ENCODE measurements around the gene MYOG.

Gene MYOG

GRCh38 chr1:203045336-203045735 lies 40.5 kb downstream of the MYOG start:
- Mint-ChIP-seq H3K9me3 (no peaks in the 10 kb centered on the region), H3K36me3 (ENCODE audit: low read depth) (peaks cover 7% of the 10 kb centered on the region), H3K27me3 (ENCODE audit: low read depth) (no peaks in the 10 kb centered on the region), H3K4me3 (no peak overlapping the region), H3K27ac (no peak overlapping the region), H3K4me1 (ENCODE audit: low read depth) (no peaks in the 10 kb centered on the region)

DNA sequence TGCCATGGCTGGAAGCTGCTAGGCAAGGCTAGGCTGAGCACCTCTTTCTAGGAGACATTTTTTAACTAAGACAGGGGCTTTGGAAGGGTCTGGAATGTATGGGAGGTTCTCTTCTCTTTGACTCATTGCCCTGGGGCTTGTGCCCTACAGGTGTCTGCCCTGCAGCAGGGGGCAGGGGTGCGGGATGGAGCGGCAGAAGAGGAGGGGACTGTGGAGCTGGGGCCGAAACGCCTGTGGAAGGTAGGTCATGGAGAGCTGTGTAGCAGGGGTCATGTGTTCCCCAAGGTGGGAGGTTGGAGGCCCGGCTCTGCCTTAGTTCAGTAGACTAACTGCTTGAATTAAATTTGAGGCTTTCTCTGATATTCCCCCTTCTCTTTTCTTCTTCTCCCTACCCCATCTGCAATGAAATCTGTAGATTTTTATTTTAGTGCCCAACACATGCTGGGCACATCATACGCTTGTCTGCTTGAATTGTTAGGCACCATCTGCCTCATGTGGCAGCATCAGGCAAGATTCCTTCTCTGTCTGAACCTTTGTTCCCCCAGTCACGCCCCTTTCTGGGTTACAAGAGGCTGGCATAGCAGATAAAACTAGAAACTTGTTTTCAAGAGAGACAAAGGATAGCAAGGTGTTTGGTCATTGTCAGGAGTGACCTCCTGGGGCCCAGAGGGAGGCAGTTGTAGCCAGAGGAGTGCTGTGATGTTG lies 41.1 kb downstream of the MYOG start:
- no peaks in the 10 kb centered on the region for H3K27me3 Mint-ChIP-seq (ENCODE audit: low read depth)
- no peak overlapping the region for H3K27ac Mint-ChIP-seq
- peaks cover 7% of the 10 kb centered on the region for H3K36me3 Mint-ChIP-seq (ENCODE audit: low read depth)
- no peak overlapping the region for H3K4me3 Mint-ChIP-seq
- no peaks in the 10 kb centered on the region for H3K9me3 Mint-ChIP-seq
- H3K4me1 Mint-ChIP-seq (ENCODE audit: low read depth): no peaks in the 10 kb centered on the region

GRCh38 chr1:203043830-203044545 lies 41.8 kb downstream of the MYOG start:
- H3K9me3 Mint-ChIP-seq: no peaks in the 10 kb centered on the region
- no peak overlapping the region for H3K4me3 Mint-ChIP-seq
- H3K27ac Mint-ChIP-seq: no peak overlapping the region
- H3K4me1 Mint-ChIP-seq (ENCODE audit: low read depth): peaks cover 1% of the 10 kb centered on the region
- H3K27me3 Mint-ChIP-seq (ENCODE audit: low read depth): no peaks in the 10 kb centered on the region
- peaks cover 7% of the 10 kb centered on the region for H3K36me3 Mint-ChIP-seq (ENCODE audit: low read depth)

DNA sequence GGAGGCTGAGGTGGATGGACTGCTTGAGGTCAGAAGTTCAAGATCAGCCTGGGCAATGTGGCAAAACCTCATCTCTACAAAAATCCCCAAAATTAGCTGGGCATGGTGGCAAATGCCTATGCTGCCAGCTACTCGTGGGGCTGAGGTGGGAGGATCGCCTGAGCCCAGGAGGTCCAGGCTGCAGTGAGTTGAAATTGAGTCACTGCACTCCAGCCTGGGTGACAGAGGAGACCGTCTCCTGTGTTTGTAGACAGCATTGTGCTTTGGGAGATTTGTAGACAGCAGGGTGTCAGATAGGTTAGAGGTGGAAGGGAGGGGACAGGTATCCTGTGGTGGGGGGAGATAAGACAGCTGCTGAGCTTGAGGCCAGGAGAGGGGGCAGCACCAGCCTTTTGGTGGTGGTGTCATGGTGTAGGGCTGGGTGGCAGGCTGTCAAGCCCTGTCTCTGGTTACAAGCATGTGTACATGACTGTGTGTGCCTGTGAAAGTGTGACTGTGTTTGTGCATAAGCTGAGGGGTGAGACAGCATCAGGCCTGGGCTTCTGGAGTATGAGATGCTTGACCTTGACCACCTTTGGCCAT lies 44.4 kb downstream of the MYOG start:
- Mint-ChIP-seq H3K27me3 (ENCODE audit: low read depth) (no peaks in the 10 kb centered on the region), H3K9me3 (no peaks in the 10 kb centered on the region), H3K36me3 (ENCODE audit: low read depth) (peaks cover 5% of the 10 kb centered on the region), H3K4me3 (no peak overlapping the region), H3K27ac (no peak overlapping the region), H3K4me1 (ENCODE audit: low read depth) (peaks cover 6% of the 10 kb centered on the region)

GRCh38 chr1:203040513-203041275 lies 45.1 kb downstream of the MYOG start:
- H3K36me3 Mint-ChIP-seq (ENCODE audit: low read depth): peaks cover 5% of the 10 kb centered on the region

DNA sequence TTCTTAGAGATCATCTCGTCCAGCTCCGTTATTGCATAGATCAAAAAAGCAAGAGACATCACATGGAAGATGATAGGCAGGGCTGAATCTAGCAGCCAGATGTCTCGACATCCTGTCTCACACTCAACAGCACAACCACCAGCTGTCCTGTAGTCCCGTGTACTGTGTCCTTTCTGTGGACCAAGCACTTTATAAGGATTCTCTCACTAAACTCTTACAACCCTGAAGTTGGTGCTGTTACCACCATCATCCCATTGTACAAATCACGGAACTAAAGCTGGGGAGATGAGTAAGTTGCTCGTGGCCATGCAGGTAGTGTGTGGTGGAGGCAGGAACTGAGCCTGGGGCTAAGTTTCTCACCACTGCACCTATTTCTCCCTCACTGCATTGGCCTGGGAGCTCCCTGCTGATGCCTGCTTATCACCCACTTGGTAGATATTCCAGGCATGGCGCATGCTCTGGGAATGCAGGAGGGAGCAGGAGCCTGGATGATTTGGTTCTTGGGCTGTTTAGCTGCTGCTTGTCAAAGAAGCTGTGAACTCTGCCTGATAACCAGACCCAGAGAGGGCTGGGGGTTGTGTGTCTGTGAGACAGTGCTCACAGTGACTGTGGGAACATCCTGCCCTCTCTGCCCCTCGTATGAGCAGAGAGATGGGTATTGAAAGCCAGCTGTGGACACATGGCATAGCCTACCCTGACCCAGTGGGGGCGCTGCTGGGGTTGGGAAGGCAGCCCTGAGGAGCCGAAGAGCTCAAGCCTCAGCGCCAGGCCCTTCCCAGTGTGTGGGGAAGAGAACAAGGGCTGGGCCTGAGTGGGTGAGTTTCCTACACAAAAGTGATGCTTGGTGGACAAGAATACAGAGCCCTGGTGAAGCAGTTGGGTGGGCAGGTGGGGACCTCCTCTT lies 46.0 kb downstream of the MYOG start:
- Mint-ChIP-seq H3K27ac (no peak overlapping the region), H3K9me3 (no peaks in the 10 kb centered on the region), H3K4me3 (no peak overlapping the region), H3K4me1 (ENCODE audit: low read depth) (peaks cover 6% of the 10 kb centered on the region), H3K27me3 (ENCODE audit: low read depth) (no peaks in the 10 kb centered on the region), H3K36me3 (ENCODE audit: low read depth) (peaks cover 3% of the 10 kb centered on the region)

More at GRCh38 chr1:203040513-203041275, 45.1 kb downstream of the MYOG start:
- Mint-ChIP-seq H3K4me3 (no peak overlapping the region), H3K27ac (no peak overlapping the region), H3K9me3 (no peaks in the 10 kb centered on the region), H3K27me3 (ENCODE audit: low read depth) (no peaks in the 10 kb centered on the region), H3K4me1 (ENCODE audit: low read depth) (peaks cover 6% of the 10 kb centered on the region)

GRCh38 chr1:203038891-203039608 lies 46.8 kb downstream of the MYOG start:
- no peaks in the 10 kb centered on the region for H3K9me3 Mint-ChIP-seq
- peaks cover 7% of the 10 kb centered on the region for H3K4me1 Mint-ChIP-seq (ENCODE audit: low read depth)
- no peaks in the 10 kb centered on the region for H3K27me3 Mint-ChIP-seq (ENCODE audit: low read depth)
- no peak overlapping the region for H3K27ac Mint-ChIP-seq
- H3K36me3 Mint-ChIP-seq (ENCODE audit: low read depth): peaks cover 2% of the 10 kb centered on the region
- no peak overlapping the region for H3K4me3 Mint-ChIP-seq

- no peak overlapping the region for H3K4me3 Mint-ChIP-seq
- peaks cover 2% of the 10 kb centered on the region for H3K36me3 Mint-ChIP-seq (ENCODE audit: low read depth)
- no peak overlapping the region for H3K27ac Mint-ChIP-seq
- no peaks in the 10 kb centered on the region for H3K9me3 Mint-ChIP-seq
- peaks cover 10% of the 10 kb centered on the region for H3K4me1 Mint-ChIP-seq (ENCODE audit: low read depth)
- no peaks in the 10 kb centered on the region for H3K27me3 Mint-ChIP-seq (ENCODE audit: low read depth)
Observed at GRCh38 chr1:203038217-203038741, 47.5 kb downstream of the MYOG start.

GRCh38 chr1:203037509-203038190 lies 48.2 kb downstream of the MYOG start:
- Mint-ChIP-seq H3K36me3 (ENCODE audit: low read depth) (no peaks in the 10 kb centered on the region), H3K4me3 (no peak overlapping the region), H3K27me3 (ENCODE audit: low read depth) (no peaks in the 10 kb centered on the region), H3K4me1 (ENCODE audit: low read depth) (peaks cover 10% of the 10 kb centered on the region), H3K9me3 (no peaks in the 10 kb centered on the region), H3K27ac (no peak overlapping the region)

GRCh38 chr1:203036537-203036936 lies 49.3 kb downstream of the MYOG start:
- H3K4me3 Mint-ChIP-seq: no peak overlapping the region
- H3K27ac Mint-ChIP-seq: no peak overlapping the region
- no peaks in the 10 kb centered on the region for H3K36me3 Mint-ChIP-seq (ENCODE audit: low read depth)
- H3K9me3 Mint-ChIP-seq: no peaks in the 10 kb centered on the region
- H3K4me1 Mint-ChIP-seq (ENCODE audit: low read depth): peaks cover 10% of the 10 kb centered on the region
- H3K27me3 Mint-ChIP-seq (ENCODE audit: low read depth): no peaks in the 10 kb centered on the region

- Mint-ChIP-seq H3K27ac (no peak overlapping the region), H3K27me3 (ENCODE audit: low read depth) (no peaks in the 10 kb centered on the region), H3K4me3 (no peak overlapping the region), H3K4me1 (ENCODE audit: low read depth) (peaks cover 10% of the 10 kb centered on the region), H3K9me3 (no peaks in the 10 kb centered on the region), H3K36me3 (ENCODE audit: low read depth) (no peaks in the 10 kb centered on the region)
Observed at GRCh38 chr1:203036135-203036534, 49.7 kb downstream of the MYOG start.

DNA sequence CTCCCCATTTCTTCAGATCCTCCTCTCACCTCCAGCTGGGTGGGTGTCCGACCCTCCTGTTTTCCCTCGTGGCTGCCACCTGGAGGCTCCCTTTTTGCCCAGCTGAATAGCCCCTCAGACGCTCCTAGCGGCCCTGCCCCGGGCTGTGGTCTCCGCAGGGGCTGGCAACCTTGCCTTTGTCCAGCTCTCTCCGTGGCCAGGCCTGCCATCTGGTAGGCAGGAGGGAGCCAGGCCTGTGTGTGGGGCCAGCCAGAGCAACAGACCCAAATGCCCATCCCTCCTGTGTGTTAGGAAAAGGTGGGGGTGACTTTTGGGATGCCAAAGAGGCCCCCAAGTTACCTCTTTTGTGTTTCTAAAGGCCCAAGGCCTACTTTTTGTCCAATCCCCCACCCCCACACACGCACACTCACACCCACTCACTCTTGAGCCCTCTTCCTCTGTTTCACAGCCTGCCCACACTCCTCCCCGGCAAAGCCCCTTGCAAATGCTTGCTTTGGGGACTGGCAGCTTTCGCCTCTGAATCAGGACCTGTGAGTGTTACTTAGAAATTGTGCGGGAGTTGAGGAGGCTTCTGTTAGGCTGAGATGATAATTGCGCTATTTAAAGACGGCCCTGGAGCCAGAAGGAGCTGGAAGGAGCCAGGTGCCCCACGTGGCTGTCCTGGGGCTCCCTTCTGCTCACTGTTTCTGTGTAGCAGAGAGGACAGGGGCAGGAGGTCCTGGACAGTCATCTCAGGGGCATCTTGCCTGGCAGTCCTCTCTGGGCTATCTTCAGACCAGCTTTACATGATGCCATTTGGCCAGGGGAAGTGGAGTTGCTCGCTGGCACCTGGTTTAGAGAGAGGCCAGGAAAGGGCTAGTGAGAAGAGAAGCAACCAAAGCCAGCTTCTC lies 50.5 kb downstream of the MYOG start:
- H3K27me3 Mint-ChIP-seq (ENCODE audit: low read depth): no peaks in the 10 kb centered on the region
- H3K4me3 Mint-ChIP-seq: no peak overlapping the region
- no peaks in the 10 kb centered on the region for H3K36me3 Mint-ChIP-seq (ENCODE audit: low read depth)
- H3K9me3 Mint-ChIP-seq: no peaks in the 10 kb centered on the region
- peaks cover 10% of the 10 kb centered on the region for H3K4me1 Mint-ChIP-seq (ENCODE audit: low read depth)
- H3K27ac Mint-ChIP-seq: no peak overlapping the region

All from T-helper 1 cell treated with Interleukin-12 subunit alpha and Interleukin-12 subunit beta and Interleukin-4 antibody, amounts not matched to agents 30 μg/mL and 1 μg/mL, for 36 hours (primary cell).